ENCODE results near the gene TEX12.

DNA sequence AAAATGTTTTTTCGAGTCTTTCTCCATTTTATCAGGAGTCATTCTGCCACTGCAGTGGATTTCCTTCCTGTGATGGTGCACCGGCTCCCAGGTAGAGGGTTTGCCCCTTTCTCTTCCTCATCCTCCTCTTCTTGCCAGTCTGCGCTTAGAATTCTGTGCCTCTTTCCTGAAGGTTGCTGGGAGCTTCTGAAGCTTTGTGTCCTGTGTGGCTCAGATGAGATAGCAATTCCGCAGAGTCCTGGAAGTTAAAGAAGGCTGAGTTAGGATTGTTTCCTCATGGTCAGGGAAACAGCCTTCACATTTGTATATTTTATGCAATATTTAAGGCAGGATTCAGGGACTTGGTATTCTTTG lies 8.4 kb downstream of the TEX12 start:
- TF ChIP-seq, protein P1, sequence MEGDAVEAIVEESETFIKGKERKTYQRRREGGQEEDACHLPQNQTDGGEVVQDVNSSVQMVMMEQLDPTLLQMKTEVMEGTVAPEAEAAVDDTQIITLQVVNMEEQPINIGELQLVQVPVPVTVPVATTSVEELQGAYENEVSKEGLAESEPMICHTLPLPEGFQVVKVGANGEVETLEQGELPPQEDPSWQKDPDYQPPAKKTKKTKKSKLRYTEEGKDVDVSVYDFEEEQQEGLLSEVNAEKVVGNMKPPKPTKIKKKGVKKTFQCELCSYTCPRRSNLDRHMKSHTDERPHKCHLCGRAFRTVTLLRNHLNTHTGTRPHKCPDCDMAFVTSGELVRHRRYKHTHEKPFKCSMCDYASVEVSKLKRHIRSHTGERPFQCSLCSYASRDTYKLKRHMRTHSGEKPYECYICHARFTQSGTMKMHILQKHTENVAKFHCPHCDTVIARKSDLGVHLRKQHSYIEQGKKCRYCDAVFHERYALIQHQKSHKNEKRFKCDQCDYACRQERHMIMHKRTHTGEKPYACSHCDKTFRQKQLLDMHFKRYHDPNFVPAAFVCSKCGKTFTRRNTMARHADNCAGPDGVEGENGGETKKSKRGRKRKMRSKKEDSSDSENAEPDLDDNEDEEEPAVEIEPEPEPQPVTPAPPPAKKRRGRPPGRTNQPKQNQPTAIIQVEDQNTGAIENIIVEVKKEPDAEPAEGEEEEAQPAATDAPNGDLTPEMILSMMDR (IDR thresholded peaks at IDR 0.05; ENCODE audit: borderline replicate concordance, extremely low read depth, low read length, poor library complexity, severe bottlenecking): no peak
- no peak for TF ChIP-seq EZH2 (IDR thresholded peaks at IDR 0.05; ENCODE audit: borderline replicate concordance, low read depth, low read length, severe bottlenecking)

All from DND-41 (cell line).